NCI-H2107 treated with DMSO at 0.1 percent for 48 hours (cell line): ENCODE results near the gene FAM181B.

Experiments
- DNase-seq: peaks from one replicate; lab custom pipeline; 2025; ENCODE audit not compliant: unreplicated experiment; lab: John Stamatoyannopoulos, UW

FAM181B gene, protein sequence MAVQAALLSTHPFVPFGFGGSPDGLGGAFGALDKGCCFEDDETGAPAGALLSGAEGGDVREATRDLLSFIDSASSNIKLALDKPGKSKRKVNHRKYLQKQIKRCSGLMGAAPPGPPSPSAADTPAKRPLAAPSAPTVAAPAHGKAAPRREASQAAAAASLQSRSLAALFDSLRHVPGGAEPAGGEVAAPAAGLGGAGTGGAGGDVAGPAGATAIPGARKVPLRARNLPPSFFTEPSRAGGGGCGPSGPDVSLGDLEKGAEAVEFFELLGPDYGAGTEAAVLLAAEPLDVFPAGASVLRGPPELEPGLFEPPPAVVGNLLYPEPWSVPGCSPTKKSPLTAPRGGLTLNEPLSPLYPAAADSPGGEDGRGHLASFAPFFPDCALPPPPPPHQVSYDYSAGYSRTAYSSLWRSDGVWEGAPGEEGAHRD

GRCh38 chr11:82733444-82734119 lies at the start of gene FAM181B:
Gene FAM181B, minus strand, starts transcription at chr11:82733864. Its CDS starts 135 bp downstream, at chr11:82733729.
- DNase-seq = no peak

GRCh38 chr11:82782825-82783374 lies 49.2 kb upstream of the FAM181B start:
- no peak for DNase-seq

GRCh38 chr11:82778776-82779175 lies 45.1 kb upstream of the FAM181B start:
- DNase-seq = no peak

DNA sequence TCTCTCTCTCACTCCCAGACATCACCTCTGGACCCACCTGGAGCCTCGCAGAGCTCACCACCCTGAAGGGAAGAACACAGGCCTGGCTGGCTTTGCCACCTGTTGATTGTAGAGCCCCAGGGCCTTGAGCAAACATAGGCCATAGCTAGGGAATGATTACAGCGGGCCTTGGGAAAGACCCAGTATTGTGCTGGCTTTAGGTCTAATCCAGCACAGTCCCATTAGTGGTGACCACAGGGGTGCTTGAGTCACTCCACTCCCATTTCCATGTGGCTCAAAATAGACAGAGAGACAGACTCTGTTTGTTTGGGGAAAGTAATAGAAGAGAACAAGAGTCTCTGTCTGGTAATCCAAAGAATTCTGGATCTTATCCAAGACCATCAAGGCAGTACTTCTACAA lies 42.7 kb upstream of the FAM181B start:
- DNase-seq = no peak

DNA sequence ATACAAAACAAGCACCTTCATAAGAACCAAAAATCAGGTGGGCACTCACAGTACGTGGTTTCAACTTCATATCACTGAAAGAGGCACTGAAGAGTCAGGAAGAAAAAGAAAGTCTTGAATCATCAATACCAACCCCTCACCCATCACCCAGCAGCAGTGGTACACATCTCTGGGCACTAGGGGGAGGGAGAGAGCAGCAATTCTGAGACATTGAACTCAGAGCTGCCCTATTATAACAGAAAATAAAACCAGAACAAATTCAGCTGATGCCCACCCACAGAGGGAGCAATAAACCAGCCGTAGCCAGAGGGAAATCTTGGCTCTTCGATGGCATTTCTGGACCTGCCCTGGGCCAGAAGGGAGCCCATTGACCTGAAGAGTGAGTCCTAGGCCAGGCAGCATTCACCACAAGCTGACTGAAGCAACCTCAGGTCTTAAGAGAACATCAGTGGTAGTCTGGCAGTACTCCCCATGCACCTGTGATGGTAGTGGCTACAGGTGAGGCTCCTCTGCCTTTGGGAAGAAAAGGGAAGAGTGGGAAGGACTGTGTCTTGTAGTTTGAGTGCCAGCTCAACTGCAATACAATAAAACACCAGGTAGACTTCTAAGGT lies 42.2 kb upstream of the FAM181B start:
- DNase-seq = no peak

- no peak for DNase-seq
Measured at GRCh38 chr11:82775218-82775617, 41.6 kb upstream of the FAM181B start.

GRCh38 chr11:82771781-82772180 lies 38.1 kb upstream of the FAM181B start:
- no peak for DNase-seq

DNA sequence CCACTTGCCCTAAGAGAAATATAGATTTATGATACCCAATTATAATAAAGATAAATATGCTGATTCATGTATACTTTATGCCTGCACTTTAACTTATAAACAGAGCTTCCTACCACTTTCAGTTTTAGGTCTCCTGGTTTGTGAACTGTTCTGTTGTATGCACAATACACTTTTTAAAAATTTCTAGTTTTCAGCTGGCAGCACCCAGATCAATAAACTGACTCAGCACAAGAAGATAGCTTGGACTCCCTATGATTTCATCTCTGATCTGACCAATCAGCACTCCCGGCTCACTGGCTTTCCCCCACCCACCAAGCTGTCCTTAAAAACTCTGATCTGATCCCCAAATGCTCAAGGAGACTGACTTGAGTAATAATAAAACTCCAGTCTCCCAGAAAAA lies 33.5 kb upstream of the FAM181B start:
- DNase-seq = no peak

DNA sequence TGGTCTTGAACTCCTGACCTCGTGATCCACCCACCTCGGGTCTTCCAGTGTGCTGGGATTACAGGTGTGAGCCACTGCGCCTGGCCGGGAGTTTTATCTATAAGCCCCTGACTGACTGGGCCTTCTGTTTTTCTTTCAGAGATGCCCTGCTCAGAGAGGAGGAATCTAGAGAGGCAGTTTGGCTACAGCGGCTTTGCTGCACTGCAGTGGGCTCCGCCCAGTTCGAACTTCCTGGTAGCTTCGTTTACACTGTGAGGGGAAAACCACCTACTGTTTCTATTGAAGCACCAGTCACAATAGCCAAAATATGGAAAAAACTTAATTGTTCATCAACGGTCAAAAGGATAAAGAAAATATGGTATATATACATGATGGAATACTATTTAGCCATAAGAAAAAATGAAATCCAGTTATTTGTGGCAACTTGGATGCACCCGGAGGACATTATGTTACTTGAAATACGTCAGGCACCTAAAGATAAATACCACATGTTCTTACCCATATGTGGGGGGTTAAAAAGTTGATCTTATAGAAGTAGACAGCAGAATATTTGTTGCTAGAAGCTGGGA lies 31.9 kb upstream of the FAM181B start:
- no peak for DNase-seq

- DNase-seq = no peak
Measured at GRCh38 chr11:82763167-82763566, 29.5 kb upstream of the FAM181B start.

- no peak for DNase-seq
Measured at GRCh38 chr11:82759649-82760048, 26.0 kb upstream of the FAM181B start.

DNA sequence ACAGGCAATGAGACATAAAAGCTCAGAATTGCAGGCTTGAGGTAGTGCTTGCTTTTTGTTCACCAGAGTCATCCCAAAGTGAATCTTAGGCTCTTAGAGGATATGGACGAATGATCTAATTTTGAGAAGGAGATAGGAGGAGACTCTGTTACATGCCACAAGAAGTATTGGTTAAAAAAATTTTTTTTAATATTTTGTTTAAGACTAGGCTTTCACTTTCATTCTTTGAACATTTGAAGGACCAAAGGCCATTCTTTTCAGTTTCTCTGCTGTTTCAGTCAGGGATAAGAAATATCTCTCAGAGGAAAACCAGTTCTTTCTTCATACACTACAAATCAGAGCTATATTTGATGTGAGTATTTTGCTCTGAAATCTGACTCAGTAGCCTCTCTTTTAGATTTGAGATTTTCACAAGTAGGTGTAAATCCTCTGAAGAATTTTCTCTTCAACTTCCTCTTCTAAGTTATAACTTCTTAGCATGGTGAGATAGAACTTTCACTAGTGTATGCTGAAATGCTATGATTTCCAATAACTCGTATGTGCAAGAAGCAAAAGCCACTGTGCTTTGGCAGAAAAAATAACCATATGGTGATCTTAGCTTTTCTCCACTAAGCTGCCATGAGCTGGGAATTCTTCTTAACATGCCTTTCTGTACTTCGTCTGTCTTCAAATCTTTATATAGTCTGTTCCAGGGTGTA lies 24.1 kb upstream of the FAM181B start:
- DNase-seq = no peak

- no peak for DNase-seq
Measured at GRCh38 chr11:82756765-82757639, 23.3 kb upstream of the FAM181B start.

DNA sequence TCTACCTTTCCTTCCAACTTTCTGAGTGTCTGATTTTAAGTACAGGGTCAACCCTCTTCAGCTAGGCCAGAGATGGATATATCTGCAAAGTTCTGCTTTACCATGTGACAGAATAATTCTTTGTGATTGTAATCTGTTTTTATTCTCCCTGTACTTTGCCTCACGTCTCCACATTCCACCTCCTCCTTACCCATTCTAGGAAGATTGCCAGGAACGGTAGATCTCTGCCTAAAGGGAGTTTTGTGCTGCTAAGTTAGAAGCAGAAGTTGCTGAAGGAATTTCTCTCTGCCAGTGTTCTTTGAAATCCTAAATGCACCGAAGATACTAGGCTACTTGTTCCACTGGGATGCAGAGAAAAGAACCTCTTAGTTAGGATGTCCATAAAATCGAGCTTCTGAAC lies 20.7 kb upstream of the FAM181B start:
- DNase-seq = no peak

DNA sequence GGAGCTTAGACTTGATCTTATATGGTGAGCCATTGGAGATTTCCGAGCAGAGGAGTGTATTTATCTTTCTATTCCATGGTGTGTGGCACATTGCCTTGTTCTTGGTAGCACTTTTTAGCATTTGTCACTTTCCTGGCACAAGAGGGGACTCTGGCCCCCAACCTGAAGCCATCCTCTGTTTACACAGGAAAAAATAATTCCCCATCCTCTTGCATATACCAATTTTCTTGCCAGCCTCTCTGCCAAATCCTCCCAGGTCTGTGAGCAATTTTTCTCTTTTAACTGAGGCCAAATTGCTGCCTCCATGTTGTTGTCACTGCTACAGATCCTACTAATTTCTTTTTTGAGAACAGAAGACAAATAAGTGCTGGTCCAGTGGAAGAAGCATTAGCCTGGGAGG lies 20.3 kb upstream of the FAM181B start:
- DNase-seq = no peak

DNA sequence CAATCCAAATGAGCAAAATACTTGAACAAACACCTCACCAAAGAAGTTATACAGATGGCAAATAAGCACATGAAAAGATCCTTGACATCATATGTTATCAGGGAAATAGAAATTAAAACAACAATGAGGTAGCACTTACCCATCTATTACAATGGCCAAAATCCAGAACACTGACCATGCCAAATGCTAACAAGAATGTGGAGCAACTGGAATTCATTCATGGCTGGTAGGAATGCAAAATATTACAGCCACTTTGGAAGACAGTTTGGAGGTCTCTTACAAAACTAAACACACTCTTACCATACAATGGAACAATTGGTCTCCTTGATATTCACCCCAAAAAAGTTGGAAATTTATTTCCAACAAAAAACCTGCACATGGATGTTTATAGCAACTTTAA lies 19.1 kb upstream of the FAM181B start:
- DNase-seq = no peak

DNA sequence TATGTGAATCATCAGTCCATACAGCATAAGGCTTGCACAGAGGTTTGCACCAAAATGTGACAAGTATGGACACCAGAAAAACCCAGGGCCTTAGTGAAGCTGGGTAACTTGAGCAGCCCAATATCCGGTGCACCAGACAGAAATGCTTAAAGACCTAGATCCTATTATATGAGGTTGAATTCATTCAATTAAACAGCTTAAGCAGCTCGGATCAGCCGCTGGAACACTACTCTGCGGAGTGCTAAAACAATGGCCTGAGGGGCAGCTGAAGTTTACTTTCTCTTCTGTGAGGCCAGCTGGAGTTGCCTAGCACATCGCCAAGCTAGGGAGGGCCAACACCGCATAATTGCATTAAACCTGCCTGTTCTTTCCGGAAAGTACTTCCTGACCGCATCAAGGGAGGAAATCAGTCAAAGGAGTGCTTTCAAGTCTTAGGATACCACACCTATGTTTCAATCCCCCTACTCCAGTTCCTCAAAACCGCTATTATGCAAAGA lies 17.0 kb upstream of the FAM181B start:
- peak; percentile 44 for DNase-seq

DNA sequence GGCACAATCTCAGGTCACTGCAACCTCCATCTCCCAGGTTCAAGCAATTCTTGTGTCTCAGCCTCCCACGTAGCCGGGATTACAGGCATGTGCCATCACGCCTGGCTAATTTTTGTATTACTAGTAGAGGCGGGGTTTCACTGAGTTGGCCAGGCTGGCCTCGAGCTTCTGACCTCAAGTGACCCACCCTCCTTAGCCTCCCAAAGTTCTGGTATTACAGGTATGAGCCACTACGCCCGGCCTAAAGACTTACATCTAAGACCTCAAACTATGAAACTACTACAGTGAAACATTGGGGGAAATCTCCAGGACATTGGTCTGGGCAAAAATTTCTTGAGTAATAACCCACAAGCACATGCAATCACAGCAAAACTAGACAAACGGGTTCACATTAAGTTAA lies 13.8 kb upstream of the FAM181B start:
- DNase-seq = no peak

- DNase-seq = no peak
Measured at GRCh38 chr11:82738091-82738490, 4.4 kb upstream of the FAM181B start.

DNA sequence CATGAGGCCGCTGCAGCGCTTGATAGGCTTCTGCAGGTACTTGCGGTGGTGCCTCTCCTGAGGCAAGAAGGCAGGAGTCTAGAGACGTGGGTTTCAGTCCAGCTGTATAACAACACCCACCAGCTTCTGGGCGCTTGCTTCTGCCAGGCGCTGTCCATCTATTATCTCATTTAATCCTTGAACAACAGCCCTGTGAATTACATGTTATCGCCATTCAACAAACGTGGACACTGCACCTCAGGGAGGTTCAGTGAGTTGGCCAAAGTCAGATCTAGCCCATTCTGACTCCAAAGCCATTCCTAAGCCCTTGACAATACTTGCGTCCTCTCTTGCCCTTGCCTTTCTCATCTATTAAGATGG lies 436 bp upstream of the FAM181B start:
- DNase-seq = no peak
